Colon (tissue), 2 donors: ENCODE data around the gene VCY1B.
"Not testable (repeated sequence)": the region's sequence is repeated elsewhere in the genome, so short reads cannot be mapped to it uniquely, and the experiment has no call there.

Source experiments
- FAIRE-seq: peaks from 2 replicates; lab custom pipeline; 2012; peaks lifted over from hg19 to GRCh38; lab: Jason Lieb, UNC
- donor health status: control.
- donor health status: control.

VCY1B gene

GRCh38 chrY:14055927-14056326 lies at the start of gene VCY1B:
VCY1B (plus strand) TSS chrY:14056227; CDS start chrY:14056290, 63 bp downstream.
- FAIRE-seq, result not testable (repeated sequence)

GRCh38 chrY:14011916-14012315 lies 44.1 kb upstream of the VCY1B start:
- FAIRE-seq, result not testable (repeated sequence)

- FAIRE-seq, result not testable (repeated sequence)
Observed at GRCh38 chrY:14030395-14030794, 25.6 kb upstream of the VCY1B start.

GRCh38 chrY:14085877-14086276 lies 29.9 kb downstream of the VCY1B start:
- no peak for FAIRE-seq
